Loucy (cell line): Measurements from ENCODE around the gene KDM5B.

ENCODE experiments used
- H2AFZ ChIP-seq: fragments of 200-600 bp; sonication (generic); 2 replicates; pipeline ENCODE4 v1.6.0; 2016; ENCODE audit warnings: antibody characterized with exemption, mild to moderate bottlenecking, low read length, moderate library complexity
- H3F3A ChIP-seq: fragments of 200-600 bp; 2 replicates; pipeline ENCODE4 v1.6.0; 2016; ENCODE audit warnings: antibody characterized with exemption, low read depth, mild to moderate bottlenecking
- H3K27me3 ChIP-seq: fragments of 200-600 bp; sonication (generic); 2 replicates; pipeline ENCODE4 v1.6.1; 2014; ENCODE audit warnings: low read length, mild to moderate bottlenecking; ENCODE audit not compliant: insufficient read depth, poor library complexity, severe bottlenecking
- H3K36me3 ChIP-seq: fragments of 200-600 bp; sonication (generic); 2 replicates; pipeline ENCODE4 v1.6.1; 2016; ENCODE audit warnings: low read length; ENCODE audit not compliant: insufficient read depth
- H3K4me1 ChIP-seq: fragments of 200-600 bp; sonication (generic); 2 replicates; pipeline ENCODE4 v1.5.1; 2014; ENCODE audit warnings: low read length, mild to moderate bottlenecking; ENCODE audit not compliant: insufficient read depth, poor library complexity, severe bottlenecking
- H3K4me2 ChIP-seq: fragments of 200-600 bp; sonication (generic); 2 replicates; pipeline ENCODE4 v1.6.0; 2014; ENCODE audit warnings: antibody characterized with exemption, low read length, low read depth, mild to moderate bottlenecking; ENCODE audit not compliant: poor library complexity, severe bottlenecking
- H3K4me3 ChIP-seq: fragments of 200-600 bp; sonication (generic); 2 replicates; pipeline ENCODE4 v1.5.1; 2014; ENCODE audit warnings: low read length, mild to moderate bottlenecking, mixed read lengths; ENCODE audit not compliant: poor library complexity, severe bottlenecking
- H3K79me2 ChIP-seq: fragments of 200-600 bp; sonication (generic); 2 replicates; pipeline ENCODE4 v1.6.1; 2014; ENCODE audit warnings: low read length; ENCODE audit not compliant: insufficient read depth
- H3K9ac ChIP-seq: fragments of 200-600 bp; sonication (generic); 2 replicates; pipeline ENCODE4 v1.6.0; 2014; ENCODE audit warnings: mild to moderate bottlenecking, low read depth, low read length, moderate library complexity; ENCODE audit not compliant: poor library complexity, severe bottlenecking
- H3K9me2 ChIP-seq: fragments of 200-600 bp; sonication (generic); replicated peaks from 2 replicates; pipeline ENCODE4 v1.6.1; 2016; ENCODE audit warnings: low read depth, low read length, mixed read lengths
- H3K9me3 ChIP-seq: fragments of 200-600 bp; sonication (generic); 2 replicates; pipeline ENCODE4 v1.6.1; 2014; ENCODE audit warnings: mild to moderate bottlenecking, antibody characterized with exemption, low read length, low read depth; ENCODE audit not compliant: insufficient read depth
- H4K20me1 ChIP-seq: fragments of 200-600 bp; sonication (generic); 2 replicates; pipeline ENCODE4 v1.6.0; 2014; ENCODE audit warnings: antibody characterized with exemption, low read length, mild to moderate bottlenecking; ENCODE audit not compliant: insufficient read depth, poor library complexity, severe bottlenecking
- CTCF ChIP-seq: fragments of 200-600 bp; sonication (generic); conservative IDR thresholded peaks from 2 replicates; pipeline ENCODE4 v1.5.1; 2014; ENCODE audit warnings: mild to moderate bottlenecking, antibody characterized with exemption, low read length
- EZH2phosphoT487 ChIP-seq: fragments of 200-600 bp; IDR thresholded peaks from 2 replicates; pipeline ENCODE4 v1.6.1; 2018; ENCODE audit warnings: antibody characterized with exemption, mild to moderate bottlenecking, moderate library complexity, borderline replicate concordance

KDM5B gene

GRCh38 chr1:202825748-202826147, 17.5 kb upstream of the KDM5B start:
- no peaks in the 10 kb centered on the region for H3K9me2 ChIP-seq
- H3K9ac ChIP-seq, result no peak overlapping the region
- no peaks in the 10 kb centered on the region for H3K27me3 ChIP-seq
- H3K36me3 ChIP-seq, result no peaks in the 10 kb centered on the region
- no peak overlapping the region for H2AFZ ChIP-seq
- H3K79me2 ChIP-seq, result no peaks in the 10 kb centered on the region
- H3K4me2 ChIP-seq, result no peak overlapping the region
- no peak for TF ChIP-seq CTCF
- no peak for TF ChIP-seq EZH2phosphoT487
- no peak overlapping the region for H3K4me3 ChIP-seq
- no peaks in the 10 kb centered on the region for H4K20me1 ChIP-seq
- H3K4me1 ChIP-seq, result no peaks in the 10 kb centered on the region
- no peaks in the 10 kb centered on the region for H3K9me3 ChIP-seq
- no peaks in the 10 kb centered on the region for H3F3A ChIP-seq

GRCh38 chr1:202821467-202821866, 13.2 kb upstream of the KDM5B start:
- Histone ChIP-seq H3K36me3 (no peaks in the 10 kb centered on the region), H3K27me3 (no peaks in the 10 kb centered on the region), H3K9me3 (no peaks in the 10 kb centered on the region), H3K4me2 (no peak overlapping the region), H3K9ac (no peak overlapping the region), H4K20me1 (no peaks in the 10 kb centered on the region), H3K4me3 (no peak overlapping the region), H3K79me2 (no peaks in the 10 kb centered on the region), H3K9me2 (no peaks in the 10 kb centered on the region), H3F3A (no peaks in the 10 kb centered on the region), H2AFZ (no peak overlapping the region), H3K4me1 (no peaks in the 10 kb centered on the region)
- no peak for TF ChIP-seq EZH2phosphoT487
- no peak for TF ChIP-seq CTCF

GRCh38 chr1:202818819-202819218, 10.6 kb upstream of the KDM5B start:
- Histone ChIP-seq H3K9ac (no peak overlapping the region), H3K9me3 (no peaks in the 10 kb centered on the region), H3K36me3 (no peaks in the 10 kb centered on the region), H3K4me2 (no peak overlapping the region), H3F3A (no peaks in the 10 kb centered on the region), H4K20me1 (no peaks in the 10 kb centered on the region), H3K79me2 (no peaks in the 10 kb centered on the region), H3K9me2 (no peaks in the 10 kb centered on the region), H2AFZ (no peak overlapping the region), H3K4me3 (no peak overlapping the region), H3K4me1 (no peaks in the 10 kb centered on the region), H3K27me3 (no peaks in the 10 kb centered on the region)
- TF ChIP-seq CTCF (no peak), EZH2phosphoT487 (no peak)
